Measurements from ENCODE around the gene MEGF11.

MEGF11 gene

DNA sequence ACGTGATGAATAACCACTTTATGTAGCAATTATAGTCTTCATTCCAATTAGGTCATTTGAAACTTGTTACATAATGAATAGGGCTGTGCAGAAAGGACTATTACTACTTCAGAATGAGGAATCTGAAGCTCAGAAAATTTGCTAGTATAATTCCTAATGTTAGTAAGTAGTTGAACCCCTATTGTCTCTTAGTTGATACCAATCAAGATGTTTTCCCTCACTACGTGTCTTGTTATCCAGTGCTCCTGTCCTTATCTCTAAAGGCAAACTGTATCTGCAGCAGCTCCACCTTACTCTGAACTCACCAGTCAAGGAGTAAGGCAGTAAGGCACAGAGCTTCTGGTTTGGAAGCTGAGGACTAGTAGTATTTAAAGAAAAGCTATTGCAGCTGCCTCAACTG lies 352.2 kb downstream of the MEGF11 start (continued):
- TF ChIP-seq, protein P1, sequence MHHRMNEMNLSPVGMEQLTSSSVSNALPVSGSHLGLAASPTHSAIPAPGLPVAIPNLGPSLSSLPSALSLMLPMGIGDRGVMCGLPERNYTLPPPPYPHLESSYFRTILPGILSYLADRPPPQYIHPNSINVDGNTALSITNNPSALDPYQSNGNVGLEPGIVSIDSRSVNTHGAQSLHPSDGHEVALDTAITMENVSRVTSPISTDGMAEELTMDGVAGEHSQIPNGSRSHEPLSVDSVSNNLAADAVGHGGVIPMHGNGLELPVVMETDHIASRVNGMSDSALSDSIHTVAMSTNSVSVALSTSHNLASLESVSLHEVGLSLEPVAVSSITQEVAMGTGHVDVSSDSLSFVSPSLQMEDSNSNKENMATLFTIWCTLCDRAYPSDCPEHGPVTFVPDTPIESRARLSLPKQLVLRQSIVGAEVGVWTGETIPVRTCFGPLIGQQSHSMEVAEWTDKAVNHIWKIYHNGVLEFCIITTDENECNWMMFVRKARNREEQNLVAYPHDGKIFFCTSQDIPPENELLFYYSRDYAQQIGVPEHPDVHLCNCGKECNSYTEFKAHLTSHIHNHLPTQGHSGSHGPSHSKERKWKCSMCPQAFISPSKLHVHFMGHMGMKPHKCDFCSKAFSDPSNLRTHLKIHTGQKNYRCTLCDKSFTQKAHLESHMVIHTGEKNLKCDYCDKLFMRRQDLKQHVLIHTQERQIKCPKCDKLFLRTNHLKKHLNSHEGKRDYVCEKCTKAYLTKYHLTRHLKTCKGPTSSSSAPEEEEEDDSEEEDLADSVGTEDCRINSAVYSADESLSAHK (tag by site-specific recombination; IDR thresholded peaks at IDR 0.05): no peak
- no peak for TF ChIP-seq ZNF768 (tag by site-specific recombination; IDR thresholded peaks at IDR 0.05)
- no peak for TF ChIP-seq ZNF624 (tag by site-specific recombination; IDR thresholded peaks at IDR 0.05)

- Histone ChIP-seq H3K36me3 (ENCODE audit: control insufficient read depth in 2 of 2, insufficient read depth in 1 of 2, low read length in 2 of 2) (peaks cover 3 to 94% of the 10 kb centered on the region in 2 experiments), H3K27ac (ENCODE audit: extremely low read depth, low read depth, low read length) (no peak overlapping the region), H3K4me1 (ENCODE audit: control insufficient read depth, insufficient read depth, low read length) (no peaks in the 10 kb centered on the region), H3K4me3 (ENCODE audit: low read depth, low read length) (no peak overlapping the region), H3K9me3 (ENCODE audit: control insufficient read depth, insufficient read depth, low read depth, low read length) (no peaks in the 10 kb centered on the region)
- POLR2A ChIA-PET: no interaction called here
- TF ChIP-seq INSM2 (tag by site-specific recombination; IDR thresholded peaks at IDR 0.05) (no peak), ZBTB21 (tag by site-specific recombination; IDR thresholded peaks at IDR 0.05) (no peak), ZNF600 (tag by site-specific recombination; IDR thresholded peaks at IDR 0.05) (no peak), ZSCAN4 (tag by site-specific recombination; IDR thresholded peaks at IDR 0.05) (no peak)
- CTCF ChIA-PET: interaction anchor here (0.7 kb wide), 1 partner anchor 507 kb away, joined by 3 read pairs; no protein-coding TSS in a partner anchor
Observed at GRCh38 chr15:65900488-65900887, 353.1 kb downstream of the MEGF11 start.

GRCh38 chr15:65896236-65896635 lies 357.3 kb downstream of the MEGF11 start:
- H3K4me3 ChIP-seq (ENCODE audit: low read depth, low read length): no peak overlapping the region
- POLR2A ChIA-PET: no interaction called here
- TF ChIP-seq, protein P2, sequence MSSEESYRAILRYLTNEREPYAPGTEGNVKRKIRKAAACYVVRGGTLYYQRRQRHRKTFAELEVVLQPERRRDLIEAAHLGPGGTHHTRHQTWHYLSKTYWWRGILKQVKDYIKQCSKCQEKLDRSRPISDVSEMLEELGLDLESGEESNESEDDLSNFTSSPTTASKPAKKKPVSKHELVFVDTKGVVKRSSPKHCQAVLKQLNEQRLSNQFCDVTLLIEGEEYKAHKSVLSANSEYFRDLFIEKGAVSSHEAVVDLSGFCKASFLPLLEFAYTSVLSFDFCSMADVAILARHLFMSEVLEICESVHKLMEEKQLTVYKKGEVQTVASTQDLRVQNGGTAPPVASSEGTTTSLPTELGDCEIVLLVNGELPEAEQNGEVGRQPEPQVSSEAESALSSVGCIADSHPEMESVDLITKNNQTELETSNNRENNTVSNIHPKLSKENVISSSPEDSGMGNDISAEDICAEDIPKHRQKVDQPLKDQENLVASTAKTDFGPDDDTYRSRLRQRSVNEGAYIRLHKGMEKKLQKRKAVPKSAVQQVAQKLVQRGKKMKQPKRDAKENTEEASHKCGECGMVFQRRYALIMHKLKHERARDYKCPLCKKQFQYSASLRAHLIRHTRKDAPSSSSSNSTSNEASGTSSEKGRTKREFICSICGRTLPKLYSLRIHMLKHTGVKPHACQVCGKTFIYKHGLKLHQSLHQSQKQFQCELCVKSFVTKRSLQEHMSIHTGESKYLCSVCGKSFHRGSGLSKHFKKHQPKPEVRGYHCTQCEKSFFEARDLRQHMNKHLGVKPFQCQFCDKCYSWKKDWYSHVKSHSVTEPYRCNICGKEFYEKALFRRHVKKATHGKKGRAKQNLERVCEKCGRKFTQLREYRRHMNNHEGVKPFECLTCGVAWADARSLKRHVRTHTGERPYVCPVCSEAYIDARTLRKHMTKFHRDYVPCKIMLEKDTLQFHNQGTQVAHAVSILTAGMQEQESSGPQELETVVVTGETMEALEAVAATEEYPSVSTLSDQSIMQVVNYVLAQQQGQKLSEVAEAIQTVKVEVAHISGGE (tag by site-specific recombination; conservative IDR thresholded peaks at IDR 0.05; ENCODE audit: low read depth): no peak
- TF ChIP-seq ZNF660 (tag by site-specific recombination; IDR thresholded peaks at IDR 0.05): no peak
- CTCF ChIA-PET: interaction anchor here (2.1 kb wide), 1 partner anchor 34 kb away, joined by 7 read pairs; no protein-coding TSS in a partner anchor
- H3K36me3 ChIP-seq (ENCODE audit: control insufficient read depth in 2 of 2, insufficient read depth in 1 of 2, low read length in 2 of 2): peaks cover 0 to 67% of the 10 kb centered on the region in 2 experiments; a peak in 2 of 3 replicates
- no peaks in the 10 kb centered on the region for H3K4me1 ChIP-seq (ENCODE audit: control insufficient read depth, insufficient read depth, low read length)
- H3K27ac ChIP-seq (ENCODE audit: extremely low read depth, low read depth, low read length): no peak overlapping the region
- no peaks in the 10 kb centered on the region for H3K9me3 ChIP-seq (ENCODE audit: control insufficient read depth, insufficient read depth, low read depth, low read length)

GRCh38 chr15:65893060-65893459 lies 360.5 kb downstream of the MEGF11 start:
- H3K36me3 ChIP-seq (ENCODE audit: control insufficient read depth in 2 of 2, insufficient read depth in 1 of 2, low read length in 2 of 2): peaks cover 17 to 50% of the 10 kb centered on the region in 2 experiments

More at GRCh38 chr15:65893060-65893459, 360.5 kb downstream of the MEGF11 start:
- no peaks in the 10 kb centered on the region for H3K9me3 ChIP-seq (ENCODE audit: control insufficient read depth, insufficient read depth, low read depth, low read length)
- H3K27ac ChIP-seq (ENCODE audit: extremely low read depth, low read depth, low read length): no peak overlapping the region
- no peaks in the 10 kb centered on the region for H3K4me1 ChIP-seq (ENCODE audit: control insufficient read depth, insufficient read depth, low read length)
- ChIA-PET POLR2A (no interaction called here), CTCF (interaction anchor here (1.5 kb wide), 1 partner anchor 255 kb away, joined by 6 read pairs; no protein-coding TSS in a partner anchor)
- no peak overlapping the region for H3K4me3 ChIP-seq (ENCODE audit: low read depth, low read length)
- no peak for TF ChIP-seq ZNF544 (tag by site-specific recombination; IDR thresholded peaks at IDR 0.05)
- no peak for TF ChIP-seq ZNF76 (tag by site-specific recombination; IDR thresholded peaks at IDR 0.05; ENCODE audit: borderline replicate concordance, low read depth)
- TF ChIP-seq, protein P3, sequence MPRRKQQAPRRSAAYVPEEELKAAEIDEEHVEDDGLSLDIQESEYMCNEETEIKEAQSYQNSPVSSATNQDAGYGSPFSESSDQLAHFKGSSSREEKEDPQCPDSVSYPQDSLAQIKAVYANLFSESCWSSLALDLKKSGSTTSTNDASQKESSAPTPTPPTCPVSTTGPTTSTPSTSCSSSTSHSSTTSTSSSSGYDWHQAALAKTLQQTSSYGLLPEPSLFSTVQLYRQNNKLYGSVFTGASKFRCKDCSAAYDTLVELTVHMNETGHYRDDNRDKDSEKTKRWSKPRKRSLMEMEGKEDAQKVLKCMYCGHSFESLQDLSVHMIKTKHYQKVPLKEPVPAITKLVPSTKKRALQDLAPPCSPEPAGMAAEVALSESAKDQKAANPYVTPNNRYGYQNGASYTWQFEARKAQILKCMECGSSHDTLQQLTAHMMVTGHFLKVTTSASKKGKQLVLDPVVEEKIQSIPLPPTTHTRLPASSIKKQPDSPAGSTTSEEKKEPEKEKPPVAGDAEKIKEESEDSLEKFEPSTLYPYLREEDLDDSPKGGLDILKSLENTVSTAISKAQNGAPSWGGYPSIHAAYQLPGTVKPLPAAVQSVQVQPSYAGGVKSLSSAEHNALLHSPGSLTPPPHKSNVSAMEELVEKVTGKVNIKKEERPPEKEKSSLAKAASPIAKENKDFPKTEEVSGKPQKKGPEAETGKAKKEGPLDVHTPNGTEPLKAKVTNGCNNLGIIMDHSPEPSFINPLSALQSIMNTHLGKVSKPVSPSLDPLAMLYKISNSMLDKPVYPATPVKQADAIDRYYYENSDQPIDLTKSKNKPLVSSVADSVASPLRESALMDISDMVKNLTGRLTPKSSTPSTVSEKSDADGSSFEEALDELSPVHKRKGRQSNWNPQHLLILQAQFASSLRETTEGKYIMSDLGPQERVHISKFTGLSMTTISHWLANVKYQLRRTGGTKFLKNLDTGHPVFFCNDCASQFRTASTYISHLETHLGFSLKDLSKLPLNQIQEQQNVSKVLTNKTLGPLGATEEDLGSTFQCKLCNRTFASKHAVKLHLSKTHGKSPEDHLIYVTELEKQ (tag by site-specific recombination; IDR thresholded peaks at IDR 0.05; ENCODE audit: borderline replicate concordance): no peak
- no peak for TF ChIP-seq ZNF791 (tag by site-specific recombination; IDR thresholded peaks at IDR 0.05)
- TF ChIP-seq ZNF155 (tag by site-specific recombination; IDR thresholded peaks at IDR 0.05): no peak
- TF ChIP-seq ZNF571 (tag by site-specific recombination; IDR thresholded peaks at IDR 0.05): no peak
